PC-3 (cell line): Measurements from ENCODE around the gene ZBTB16. TPM values are rescaled to one million over a fixed set of nuclear protein-coding genes. Genes with fewer than 3 reads are reported as not detected.

Source experiments
- ATAC-seq: fragments of 200-7000 bp; cut with Tn5 transposase; 2 replicates; pipeline ENCODE4 v1.9.1; 2020; ENCODE audit warnings: mild to moderate bottlenecking, moderate library complexity
- BruUV-seq: library from RNA; stranded (reverse); fragments of 400-500 nt; replicated peaks from 2 replicates; lab custom pipeline; 2021; lab: Mats Ljungman, UMichigan
- CTCF ChIA-PET: fragments of 300-600 bp; sonication (Branson Sonifier 250); formaldehyde crosslinking; loops from one replicate; lab custom pipeline; 2022; ENCODE audit warnings: antibody characterized with exemption; lab: Charles Lee
- POLR2A ChIA-PET: fragments of 300-600 bp; sonication (Branson Sonifier 250); formaldehyde crosslinking; loops from one replicate; lab custom pipeline; 2022; ENCODE audit warnings: antibody characterized with exemption; ENCODE audit not compliant: unreplicated experiment; lab: Charles Lee
- DNase-seq: peaks from one replicate; pipeline ENCODE4 v3.0.0-alpha.2; 2015
- H2AFZ ChIP-seq: fragments of 300-600 bp; sonication (generic); 2 replicates; pipeline ENCODE4 v1.6.0; 2016; ENCODE audit warnings: antibody characterized with exemption, low read length
- H3F3A ChIP-seq: fragments of 300-600 bp; sonication (generic); one replicate; pipeline ENCODE4 v1.6.0; 2017; ENCODE audit warnings: antibody characterized with exemption, low read length, control low read depth, mild to moderate bottlenecking; ENCODE audit not compliant: unreplicated experiment
- H3K27ac ChIP-seq: fragments of 300-600 bp; sonication (generic); 2 replicates; pipeline ENCODE4 v1.5.1; 2016; ENCODE audit warnings: mild to moderate bottlenecking, low read length
- H3K27me3 ChIP-seq: fragments of 300-600 bp; sonication (generic); 2 replicates; pipeline ENCODE4 v1.6.1; 2016; ENCODE audit warnings: low read length, mixed read lengths
- H3K36me3 ChIP-seq: fragments of 300-600 bp; sonication (generic); 2 replicates; pipeline ENCODE4 v1.6.1; 2016; ENCODE audit warnings: low read depth, mixed run types, low read length, mixed read lengths
- H3K4me1 ChIP-seq: fragments of 300-600 bp; sonication (generic); 2 replicates; pipeline ENCODE4 v1.5.1; 2016; ENCODE audit warnings: low read length; ENCODE audit not compliant: insufficient read depth
- H3K4me2 ChIP-seq: fragments of 300-600 bp; sonication (generic); 2 replicates; pipeline ENCODE4 v1.6.0; 2016; ENCODE audit warnings: low read length
- H3K4me3 ChIP-seq: fragments of 300-600 bp; sonication (generic); 2 replicates; pipeline ENCODE4 v1.5.1; 2016; ENCODE audit warnings: mild to moderate bottlenecking, low read length, mixed read lengths
- H3K79me2 ChIP-seq: fragments of 300-600 bp; sonication (generic); 2 replicates; pipeline ENCODE4 v1.6.1; 2017; ENCODE audit warnings: low read length, mixed read lengths
- H3K9ac ChIP-seq: fragments of 300-600 bp; sonication (generic); 2 replicates; pipeline ENCODE4 v1.6.0; 2016; ENCODE audit warnings: mild to moderate bottlenecking, low read length
- H3K9me2 ChIP-seq: fragments of 300-600 bp; sonication (generic); replicated peaks from 2 replicates; pipeline ENCODE4 v1.6.1; 2016; ENCODE audit warnings: mixed run types, low read length, mixed read lengths
- H3K9me3 ChIP-seq: fragments of 300-600 bp; sonication (generic); 2 replicates; pipeline ENCODE4 v1.6.1; 2016; ENCODE audit warnings: low read length, mixed read lengths
- H4K20me1 ChIP-seq: fragments of 300-600 bp; sonication (generic); 2 replicates; pipeline ENCODE4 v1.6.1; 2016; ENCODE audit warnings: low read length, mixed read lengths
- CTCF ChIP-seq: fragments of 300-600 bp; sonication (generic); conservative IDR thresholded peaks from 2 replicates; pipeline ENCODE4 v1.5.1; 2017; ENCODE audit warnings: antibody characterized with exemption, low read depth, mild to moderate bottlenecking, low read length
- EZH2 ChIP-seq: fragments of 300-600 bp; sonication (generic); IDR thresholded peaks from one replicate; pipeline ENCODE4 v1.6.1; 2017; ENCODE audit warnings: antibody characterized with exemption, mild to moderate bottlenecking, low read length; ENCODE audit not compliant: unreplicated experiment
- EZH2phosphoT487 ChIP-seq: fragments of 300-600 bp; sonication (generic); IDR thresholded peaks from 2 replicates; pipeline ENCODE4 v1.6.1; 2018; ENCODE audit warnings: mild to moderate bottlenecking, antibody characterized with exemption, low read length, borderline replicate concordance
- intact Hi-C: fragments of 100-400 bp; cut with micrococcal nuclease; formaldehyde crosslinking; loops from 2 replicates; pipeline ENCODE4 v1.9.0; 2023
- total RNA-seq: library from RNA; depleted of rRNA; stranded (reverse); fragments of >200 nt; gene quantifications from 2 replicates; pipeline ENCODE4 v1.2.3, GENCODE V29; 2014

The ZBTB16 gene
- total RNA-seq, 1 experiment from 2014 or later = not detected

GRCh38 chr11:114074546-114075343 lies 15.2 kb downstream of the ZBTB16 start:
- intact Hi-C loops = no loop called here
- H2AFZ ChIP-seq = no peak overlapping the region
- DNase-seq (no peak), ATAC-seq (no peak)
- ChIA-PET CTCF (no interaction called here), POLR2A (no interaction called here)
- no peak overlapping the region for H3K4me3 ChIP-seq
- H3K4me2 ChIP-seq = no peak overlapping the region
- no peak overlapping the region for H3K27ac ChIP-seq
- no peaks in the 10 kb centered on the region for H4K20me1 ChIP-seq
- peaks cover 85% of the 10 kb centered on the region for H3K27me3 ChIP-seq
- H3K9ac ChIP-seq = no peak overlapping the region
- no peaks in the 10 kb centered on the region for H3K36me3 ChIP-seq
- no peaks in the 10 kb centered on the region for H3K9me3 ChIP-seq
- no peaks in the 10 kb centered on the region for H3K9me2 ChIP-seq
- no peak for TF ChIP-seq EZH2
- no peak for TF ChIP-seq EZH2phosphoT487
- TF ChIP-seq CTCF = no peak
- H3K79me2 ChIP-seq = no peaks in the 10 kb centered on the region
- no peaks in the 10 kb centered on the region for H3F3A ChIP-seq
- no TSS peak for BruUV-seq
- no peaks in the 10 kb centered on the region for H3K4me1 ChIP-seq

DNA sequence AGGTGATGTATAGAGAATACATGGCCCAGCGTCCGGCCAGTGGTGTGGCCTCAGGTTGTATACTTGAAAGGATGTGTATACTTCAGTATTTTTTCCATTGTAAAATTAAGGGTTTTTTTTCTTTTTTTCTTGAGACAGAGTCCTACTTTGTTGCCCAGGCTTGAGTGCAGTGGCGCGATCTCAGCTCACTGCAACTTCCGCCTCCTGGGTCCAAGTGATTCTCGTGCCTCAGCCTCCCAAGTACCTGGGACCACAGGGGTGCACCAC lies 15.8 kb downstream of the ZBTB16 start:
- intact Hi-C loops = no loop called here
- Histone ChIP-seq H3K36me3 (no peaks in the 10 kb centered on the region), H3K9me3 (no peaks in the 10 kb centered on the region), H3K27me3 (peaks cover 87% of the 10 kb centered on the region), H3K4me2 (no peak overlapping the region), H3K9ac (no peak overlapping the region), H3F3A (no peaks in the 10 kb centered on the region), H4K20me1 (no peaks in the 10 kb centered on the region), H3K4me3 (no peak overlapping the region), H2AFZ (no peak overlapping the region), H3K9me2 (no peaks in the 10 kb centered on the region), H3K27ac (no peak overlapping the region), H3K4me1 (no peaks in the 10 kb centered on the region), H3K79me2 (no peaks in the 10 kb centered on the region)
- CTCF ChIA-PET = no interaction called here
- TF ChIP-seq CTCF = no peak
- TF ChIP-seq EZH2phosphoT487 = no peak
- no peak for TF ChIP-seq EZH2
- POLR2A ChIA-PET = no interaction called here
- DNase-seq (no peak), ATAC-seq (no peak)
- BruUV-seq = no TSS peak

DNA sequence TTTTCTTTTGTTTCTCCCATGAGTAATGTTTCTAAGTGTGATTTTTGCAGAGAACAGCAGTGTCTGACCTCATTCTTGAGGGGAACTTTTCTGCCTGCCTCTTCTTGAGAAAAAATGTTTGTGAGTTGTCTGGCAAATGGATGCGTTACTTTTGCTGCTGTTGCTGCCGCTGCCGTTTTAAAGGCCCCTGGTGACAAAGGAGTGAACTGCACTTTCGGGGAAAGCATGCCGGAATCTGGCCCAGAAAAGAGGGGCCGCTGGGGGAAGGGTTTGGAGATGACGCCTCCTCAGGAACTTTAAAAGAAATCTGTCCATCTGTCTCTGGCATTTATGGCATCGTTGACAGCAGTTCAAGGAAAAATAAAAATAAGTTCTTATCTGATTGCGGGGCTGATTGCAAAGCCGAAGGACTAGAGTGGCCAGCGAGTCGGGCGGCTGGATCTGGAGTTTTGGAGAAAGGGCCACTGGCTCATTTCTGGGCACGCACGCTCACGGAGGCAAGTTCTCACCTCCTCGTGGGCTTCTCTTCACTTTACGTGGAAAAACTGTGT lies 16.5 kb downstream of the ZBTB16 start:
- Histone ChIP-seq H3K27me3 (peaks cover 87% of the 10 kb centered on the region), H4K20me1 (no peaks in the 10 kb centered on the region), H3K4me2 (no peak overlapping the region), H3K27ac (no peak overlapping the region), H3K9me3 (no peaks in the 10 kb centered on the region), H3K36me3 (no peaks in the 10 kb centered on the region), H3F3A (no peaks in the 10 kb centered on the region), H3K9ac (no peak overlapping the region), H3K4me1 (no peaks in the 10 kb centered on the region), H3K9me2 (no peaks in the 10 kb centered on the region), H3K79me2 (no peaks in the 10 kb centered on the region), H3K4me3 (no peak overlapping the region), H2AFZ (no peak overlapping the region)
- DNase-seq (peak; percentile 51), ATAC-seq (peak; percentile 67)
- intact Hi-C loops = loop anchor here (1.0 kb wide), 1 partner anchor 40 kb away; no protein-coding TSS in a partner anchor
- no peak for TF ChIP-seq EZH2
- TF ChIP-seq CTCF = peak; percentile 68
- ChIA-PET CTCF (no interaction called here), POLR2A (no interaction called here)
- no TSS peak for BruUV-seq
